ENCODE results near the gene ENPP4.

GRCh38 chr6:46103441-46104115 is 26.2 kb upstream of the ENPP4 start:
- TF ChIP-seq HDGF (IDR thresholded peaks at IDR 0.05; ENCODE audit: borderline replicate concordance), result no peak
- no peak for TF ChIP-seq ELF4 (IDR thresholded peaks at IDR 0.05)
